Measurements from ENCODE around the gene BAHCC1. TPM values are rescaled to one million over a fixed set of nuclear protein-coding genes. Genes with fewer than 3 reads are reported as not detected.

Gene BAHCC1
- total RNA-seq, 1 experiment from 2014 or later = 33.7 TPM

GRCh38 chr17:81478119-81478518 lies 82.9 kb downstream of the BAHCC1 start:
- H3K4me1 ChIP-seq (replicated peaks; ENCODE audit: insufficient read depth) = no peaks in the 10 kb centered on the region
- no peaks in the 10 kb centered on the region for H3K79me2 ChIP-seq (ENCODE audit: low read depth)
- no peaks in the 10 kb centered on the region for H3F3A ChIP-seq (ENCODE audit: insufficient read depth, low read depth)
- H3K36me3 ChIP-seq (ENCODE audit: low read depth) = no peaks in the 10 kb centered on the region
- intact Hi-C loops (cut with micrococcal nuclease; ENCODE audit: unreplicated experiment) = no loop called here
- no peak for DNase-seq
- no peak overlapping the region for H2AFZ ChIP-seq
- no peak overlapping the region for H3K4me2 ChIP-seq
- ChIA-PET POLR2A (ENCODE audit: unreplicated experiment) (no interaction called here), CTCF (no interaction called here)
- H3K9me2 ChIP-seq (ENCODE audit: insufficient read depth) = no peaks in the 10 kb centered on the region
- BruUV-seq (replicated peaks) = no TSS peak
- no peak overlapping the region for H3K4me3 ChIP-seq
- TF ChIP-seq CTCF (conservative IDR thresholded peaks at IDR 0.05) (no peak), EZH2 (IDR thresholded peaks at IDR 0.05; ENCODE audit: low read depth) (no peak)
- no peak overlapping the region for H3K27ac ChIP-seq
- no peaks in the 10 kb centered on the region for H3K9me3 ChIP-seq (ENCODE audit: insufficient read depth, low read depth)
- H3K27me3 ChIP-seq (ENCODE audit: insufficient read depth, low read depth) = no peaks in the 10 kb centered on the region
- no peaks in the 10 kb centered on the region for H4K20me1 ChIP-seq (ENCODE audit: insufficient read depth)

GRCh38 chr17:81479175-81480071 lies 84.2 kb downstream of the BAHCC1 start:
- no peaks in the 10 kb centered on the region for H3K4me1 ChIP-seq (replicated peaks; ENCODE audit: insufficient read depth)
- ChIA-PET CTCF (interaction anchor here (0.6 kb wide), 1 partner anchor 30 kb away, joined by 4 read pairs; no protein-coding TSS in a partner anchor), POLR2A (ENCODE audit: unreplicated experiment) (no interaction called here)
- no peaks in the 10 kb centered on the region for H3K36me3 ChIP-seq (ENCODE audit: low read depth)
- no peaks in the 10 kb centered on the region for H3K27me3 ChIP-seq (ENCODE audit: insufficient read depth, low read depth)
- no peak overlapping the region for H2AFZ ChIP-seq
- H3K4me2 ChIP-seq = no peak overlapping the region
- no peaks in the 10 kb centered on the region for H4K20me1 ChIP-seq (ENCODE audit: insufficient read depth)
- TF ChIP-seq EZH2 (IDR thresholded peaks at IDR 0.05; ENCODE audit: low read depth) (no peak), CTCF (conservative IDR thresholded peaks at IDR 0.05) (no peak)
- H3F3A ChIP-seq (ENCODE audit: insufficient read depth, low read depth) = no peaks in the 10 kb centered on the region
- no peak overlapping the region for H3K27ac ChIP-seq
- no peak for DNase-seq
- no peaks in the 10 kb centered on the region for H3K9me3 ChIP-seq (ENCODE audit: insufficient read depth, low read depth)
- H3K4me3 ChIP-seq = no peak overlapping the region
- no peaks in the 10 kb centered on the region for H3K9me2 ChIP-seq (ENCODE audit: insufficient read depth)
- H3K79me2 ChIP-seq (ENCODE audit: low read depth) = no peaks in the 10 kb centered on the region
- intact Hi-C loops (cut with micrococcal nuclease; ENCODE audit: unreplicated experiment) = loop anchor here (5.0 kb wide), 1 partner anchor 57 kb away; no protein-coding TSS in a partner anchor
- no TSS peak for BruUV-seq (replicated peaks)

GRCh38 chr17:81480140-81481072 lies 85.1 kb downstream of the BAHCC1 start:
- H3K79me2 ChIP-seq (ENCODE audit: low read depth) = no peaks in the 10 kb centered on the region
- no peaks in the 10 kb centered on the region for H3K9me2 ChIP-seq (ENCODE audit: insufficient read depth)
- H3K36me3 ChIP-seq (ENCODE audit: low read depth) = no peaks in the 10 kb centered on the region
- no TSS peak for BruUV-seq (replicated peaks)
- no peak overlapping the region for H2AFZ ChIP-seq
- H3K4me2 ChIP-seq = no peak overlapping the region
- H3K27ac ChIP-seq = no peak overlapping the region
- no peaks in the 10 kb centered on the region for H3K27me3 ChIP-seq (ENCODE audit: insufficient read depth, low read depth)
- H3K4me3 ChIP-seq = no peak overlapping the region
- CTCF ChIA-PET = no interaction called here
- no peaks in the 10 kb centered on the region for H3K9me3 ChIP-seq (ENCODE audit: insufficient read depth, low read depth)
- peak in 1 of 2 experiments; percentile 48 for DNase-seq
- no peaks in the 10 kb centered on the region for H3K4me1 ChIP-seq (replicated peaks; ENCODE audit: insufficient read depth)
- TF ChIP-seq CTCF (conservative IDR thresholded peaks at IDR 0.05) = no peak
- no peak for TF ChIP-seq EZH2 (IDR thresholded peaks at IDR 0.05; ENCODE audit: low read depth)
- H4K20me1 ChIP-seq (ENCODE audit: insufficient read depth) = no peaks in the 10 kb centered on the region
- POLR2A ChIA-PET (ENCODE audit: unreplicated experiment) = no interaction called here
- intact Hi-C loops (cut with micrococcal nuclease; ENCODE audit: unreplicated experiment) = loop anchor here (5.0 kb wide), 1 partner anchor 58 kb away; no protein-coding TSS in a partner anchor
- no peaks in the 10 kb centered on the region for H3F3A ChIP-seq (ENCODE audit: insufficient read depth, low read depth)
